ENCODE results near the gene ABCB8.

DNA sequence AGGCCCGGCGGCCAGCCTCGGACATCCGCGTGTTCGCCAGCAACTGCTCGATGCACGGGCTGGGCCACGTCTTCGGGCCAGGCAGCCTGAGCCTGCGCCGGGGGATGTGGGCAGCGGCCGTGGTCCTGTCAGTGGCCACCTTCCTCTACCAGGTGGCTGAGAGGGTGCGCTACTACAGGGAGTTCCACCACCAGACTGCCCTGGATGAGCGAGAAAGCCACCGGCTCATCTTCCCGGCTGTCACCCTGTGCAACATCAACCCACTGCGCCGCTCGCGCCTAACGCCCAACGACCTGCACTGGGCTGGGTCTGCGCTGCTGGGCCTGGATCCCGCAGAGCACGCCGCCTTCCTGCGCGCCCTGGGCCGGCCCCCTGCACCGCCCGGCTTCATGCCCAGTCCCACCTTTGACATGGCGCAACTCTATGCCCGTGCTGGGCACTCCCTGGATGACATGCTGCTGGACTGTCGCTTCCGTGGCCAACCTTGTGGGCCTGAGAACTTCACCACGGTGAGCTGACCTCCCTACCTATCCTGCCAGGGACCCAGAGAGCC lies 20.7 kb downstream of the ABCB8 start:
- TF ChIP-seq, protein P1, sequence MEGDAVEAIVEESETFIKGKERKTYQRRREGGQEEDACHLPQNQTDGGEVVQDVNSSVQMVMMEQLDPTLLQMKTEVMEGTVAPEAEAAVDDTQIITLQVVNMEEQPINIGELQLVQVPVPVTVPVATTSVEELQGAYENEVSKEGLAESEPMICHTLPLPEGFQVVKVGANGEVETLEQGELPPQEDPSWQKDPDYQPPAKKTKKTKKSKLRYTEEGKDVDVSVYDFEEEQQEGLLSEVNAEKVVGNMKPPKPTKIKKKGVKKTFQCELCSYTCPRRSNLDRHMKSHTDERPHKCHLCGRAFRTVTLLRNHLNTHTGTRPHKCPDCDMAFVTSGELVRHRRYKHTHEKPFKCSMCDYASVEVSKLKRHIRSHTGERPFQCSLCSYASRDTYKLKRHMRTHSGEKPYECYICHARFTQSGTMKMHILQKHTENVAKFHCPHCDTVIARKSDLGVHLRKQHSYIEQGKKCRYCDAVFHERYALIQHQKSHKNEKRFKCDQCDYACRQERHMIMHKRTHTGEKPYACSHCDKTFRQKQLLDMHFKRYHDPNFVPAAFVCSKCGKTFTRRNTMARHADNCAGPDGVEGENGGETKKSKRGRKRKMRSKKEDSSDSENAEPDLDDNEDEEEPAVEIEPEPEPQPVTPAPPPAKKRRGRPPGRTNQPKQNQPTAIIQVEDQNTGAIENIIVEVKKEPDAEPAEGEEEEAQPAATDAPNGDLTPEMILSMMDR (IDR thresholded peaks at IDR 0.05) = no peak
- no peak for TF ChIP-seq EZH2 (IDR thresholded peaks at IDR 0.05; ENCODE audit: borderline replicate concordance, insufficient read depth, low read depth, low read length, poor library complexity, severe bottlenecking)
